Measurements from ENCODE around the gene LYPD5.
"Not testable (repeated sequence)": the region's sequence is repeated elsewhere in the genome, so short reads cannot be mapped to it uniquely, and the experiment has no call there.

The LYPD5 gene

DNA sequence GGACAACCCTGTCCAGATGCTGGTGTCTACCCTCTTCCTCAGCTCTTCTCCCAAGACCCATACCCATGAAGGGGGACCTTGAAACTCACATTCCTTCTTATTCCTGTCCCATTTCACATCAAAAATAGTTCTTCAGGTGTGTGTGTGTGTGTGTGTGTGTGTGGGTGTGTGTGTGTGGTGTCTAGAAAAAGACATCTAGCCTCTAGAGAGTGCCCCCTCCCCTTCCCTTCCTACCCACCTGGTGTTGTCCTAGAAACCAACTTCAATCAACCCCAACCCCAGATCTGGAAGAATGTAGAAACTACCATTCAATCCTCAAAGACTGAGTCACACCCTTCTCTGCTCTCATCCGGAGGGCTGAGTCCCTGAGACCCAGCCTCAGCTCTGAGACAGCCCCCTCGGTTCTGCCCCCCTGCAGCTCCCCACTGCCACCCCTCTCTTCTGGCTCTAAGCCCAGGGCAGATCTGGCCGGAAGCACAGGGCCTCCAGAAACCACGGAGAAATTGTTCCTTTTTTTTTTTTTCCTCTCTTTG lies 25.0 kb downstream of the LYPD5 start:
- peaks cover 52% of the 10 kb centered on the region for H3K36me3 Mint-ChIP-seq (ENCODE audit: low read depth)
- H3K4me3 Mint-ChIP-seq = peak overlapping the region; percentile 80
- peaks cover 55% of the 10 kb centered on the region for H3K4me1 Mint-ChIP-seq
- no peaks in the 10 kb centered on the region for H3K27me3 Mint-ChIP-seq
- DNase-seq (peak; percentile 39), ATAC-seq (peak; percentile 14)
- H3K27ac Mint-ChIP-seq = peak overlapping the region; percentile 90
- no peaks in the 10 kb centered on the region for H3K9me3 Mint-ChIP-seq

DNA sequence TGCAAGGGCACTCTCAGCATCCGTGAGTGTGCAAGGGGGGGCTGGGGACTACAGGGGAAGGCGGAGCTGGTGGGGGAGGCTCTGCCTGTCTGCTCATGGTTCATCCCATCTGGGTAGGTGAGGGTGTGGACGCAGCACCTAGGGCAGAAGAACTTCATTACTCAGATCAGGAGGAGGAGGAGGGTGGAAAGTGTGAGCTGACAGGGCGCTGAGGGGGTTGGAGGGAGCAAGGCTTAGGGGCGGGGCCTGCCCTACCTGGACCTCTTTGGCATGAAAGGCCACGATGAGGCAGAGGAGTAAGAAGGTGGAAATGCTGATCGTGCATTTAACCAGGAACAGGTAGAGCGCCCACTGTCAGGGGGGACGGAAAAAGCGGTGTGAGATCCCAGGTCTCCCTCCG lies 26.0 kb downstream of the LYPD5 start:
- Mint-ChIP-seq H3K4me3 (peak overlapping the region; percentile 80), H3K4me1 (peaks cover 45% of the 10 kb centered on the region), H3K27me3 (no peaks in the 10 kb centered on the region), H3K9me3 (no peaks in the 10 kb centered on the region), H3K36me3 (ENCODE audit: low read depth) (peaks cover 54% of the 10 kb centered on the region), H3K27ac (peak overlapping the region; percentile 90)
- ATAC-seq = peak; percentile 60
- DNase-seq = peak; percentile 79

DNA sequence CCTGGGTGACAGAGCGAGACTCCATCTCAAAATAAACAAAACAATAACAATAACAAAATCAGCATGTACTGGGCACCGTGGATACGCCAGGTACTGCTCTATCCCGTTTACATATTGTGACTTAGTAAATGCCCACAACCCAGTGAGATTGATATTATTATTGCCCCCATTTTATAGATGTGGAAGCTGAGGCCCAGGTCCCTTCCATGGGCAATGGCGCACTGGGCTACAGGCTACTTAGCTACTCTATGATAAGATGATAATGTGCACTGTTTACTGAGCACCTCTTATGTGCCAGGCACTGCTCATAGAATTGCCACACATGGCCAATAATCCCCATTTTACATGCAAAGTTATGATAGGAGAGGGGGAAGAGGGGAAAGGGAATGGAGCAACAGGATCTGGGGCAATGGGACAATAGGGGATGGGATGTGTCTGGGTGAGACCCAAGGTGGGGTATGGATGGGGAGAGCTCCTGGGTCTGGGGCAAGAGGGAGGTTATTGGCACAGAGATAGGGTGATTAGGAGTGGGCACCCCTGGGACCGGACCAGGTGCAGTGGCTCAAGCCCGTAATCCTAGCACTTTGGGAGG lies 26.9 kb downstream of the LYPD5 start:
- H3K36me3 Mint-ChIP-seq (ENCODE audit: low read depth) = peaks cover 63% of the 10 kb centered on the region
- ATAC-seq = no peak
- no peaks in the 10 kb centered on the region for H3K9me3 Mint-ChIP-seq
- no peak for DNase-seq
- H3K4me3 Mint-ChIP-seq = no peak overlapping the region
- H3K27ac Mint-ChIP-seq = peak overlapping the region; percentile 64
- peaks cover 41% of the 10 kb centered on the region for H3K4me1 Mint-ChIP-seq
- H3K27me3 Mint-ChIP-seq = no peaks in the 10 kb centered on the region

DNA sequence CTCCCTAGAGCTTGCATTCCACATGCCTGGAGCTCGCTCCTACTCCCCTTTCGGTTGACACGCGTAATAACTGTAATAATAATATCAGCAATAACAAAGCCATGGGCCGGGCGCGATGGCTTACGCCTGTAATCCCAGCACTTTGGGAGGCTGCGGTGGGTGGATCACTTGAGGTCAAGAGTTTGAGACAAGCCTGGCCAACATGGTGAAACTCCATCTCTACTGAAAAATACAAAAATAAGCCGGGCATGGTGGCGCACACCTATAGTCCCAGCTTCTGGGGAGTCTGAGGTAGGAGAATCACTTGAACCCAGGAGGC lies 27.3 kb downstream of the LYPD5 start:
- not testable (repeated sequence) for H3K4me3 Mint-ChIP-seq, H3K9me3 Mint-ChIP-seq, DNase-seq, H3K27me3 Mint-ChIP-seq, ATAC-seq
- peaks cover 41% of the 10 kb centered on the region for H3K4me1 Mint-ChIP-seq
- H3K36me3 Mint-ChIP-seq (ENCODE audit: low read depth) = peaks cover 65% of the 10 kb centered on the region
- peak overlapping the region; percentile 14 for H3K27ac Mint-ChIP-seq

- Mint-ChIP-seq H3K4me3 (no peak overlapping the region), H3K4me1 (peaks cover 37% of the 10 kb centered on the region), H3K9me3 (no peaks in the 10 kb centered on the region), H3K27me3 (no peaks in the 10 kb centered on the region), H3K27ac (peak overlapping the region; percentile 14), H3K36me3 (ENCODE audit: low read depth) (peaks cover 66% of the 10 kb centered on the region)
- no peak for ATAC-seq
- DNase-seq = no peak
Measured at GRCh38 chr19:43774103-43774939, 27.9 kb downstream of the LYPD5 start.

GRCh38 chr19:43773725-43774102 lies 28.5 kb downstream of the LYPD5 start:
- H3K36me3 Mint-ChIP-seq (ENCODE audit: low read depth) = peaks cover 66% of the 10 kb centered on the region
- H3K9me3 Mint-ChIP-seq = no peaks in the 10 kb centered on the region
- H3K4me1 Mint-ChIP-seq = peaks cover 37% of the 10 kb centered on the region
- H3K27ac Mint-ChIP-seq = no peak overlapping the region
- H3K27me3 Mint-ChIP-seq = no peaks in the 10 kb centered on the region
- no peak overlapping the region for H3K4me3 Mint-ChIP-seq
- DNase-seq = no peak
- ATAC-seq = no peak

- peaks cover 49% of the 10 kb centered on the region for H3K4me1 Mint-ChIP-seq
- H3K4me3 Mint-ChIP-seq = no peak overlapping the region
- DNase-seq (no peak), ATAC-seq (no peak)
- H3K9me3 Mint-ChIP-seq = no peaks in the 10 kb centered on the region
- peak overlapping the region; percentile 36 for H3K27ac Mint-ChIP-seq
- H3K36me3 Mint-ChIP-seq (ENCODE audit: low read depth) = peaks cover 73% of the 10 kb centered on the region
- no peaks in the 10 kb centered on the region for H3K27me3 Mint-ChIP-seq
Measured at GRCh38 chr19:43769256-43769655, 33.0 kb downstream of the LYPD5 start.

- ATAC-seq (no peak), DNase-seq (no peak)
- Mint-ChIP-seq H3K4me3 (no peak overlapping the region), H3K27me3 (no peaks in the 10 kb centered on the region), H3K4me1 (peaks cover 56% of the 10 kb centered on the region), H3K9me3 (no peaks in the 10 kb centered on the region), H3K27ac (peak overlapping the region; percentile 54), H3K36me3 (ENCODE audit: low read depth) (peaks cover 74% of the 10 kb centered on the region)
Measured at GRCh38 chr19:43768273-43769050, 33.8 kb downstream of the LYPD5 start.

DNA sequence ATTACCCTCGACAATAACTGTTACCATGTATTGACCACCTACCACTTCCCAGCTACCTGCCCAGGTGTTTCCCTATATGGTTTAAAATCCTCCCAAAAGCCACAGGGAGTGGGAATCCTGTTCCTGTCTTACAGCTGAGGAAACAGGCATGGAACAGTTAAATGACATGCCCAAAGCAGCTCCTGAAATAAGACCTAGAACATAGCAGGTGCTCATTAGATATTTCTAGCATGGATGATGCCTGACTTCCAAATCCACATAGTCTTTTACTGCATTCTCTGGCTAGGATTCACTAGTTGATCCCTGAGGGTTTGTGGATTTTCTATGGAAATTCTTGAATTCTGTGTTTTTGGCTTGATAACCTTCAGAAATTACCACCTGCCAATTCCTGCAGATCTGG lies 34.4 kb downstream of the LYPD5 start:
- Mint-ChIP-seq H3K9me3 (no peaks in the 10 kb centered on the region), H3K27me3 (no peaks in the 10 kb centered on the region), H3K4me3 (no peak overlapping the region), H3K4me1 (peaks cover 62% of the 10 kb centered on the region), H3K36me3 (ENCODE audit: low read depth) (peaks cover 69% of the 10 kb centered on the region), H3K27ac (peak overlapping the region; percentile 87)
- ATAC-seq (no peak), DNase-seq (no peak)

GRCh38 chr19:43767316-43767715 lies 34.9 kb downstream of the LYPD5 start:
- ATAC-seq (no peak), DNase-seq (no peak)
- Mint-ChIP-seq H3K27ac (peak overlapping the region; percentile 87), H3K27me3 (no peaks in the 10 kb centered on the region), H3K4me1 (peaks cover 68% of the 10 kb centered on the region), H3K36me3 (ENCODE audit: low read depth) (peaks cover 64% of the 10 kb centered on the region), H3K9me3 (no peaks in the 10 kb centered on the region), H3K4me3 (no peak overlapping the region)

DNA sequence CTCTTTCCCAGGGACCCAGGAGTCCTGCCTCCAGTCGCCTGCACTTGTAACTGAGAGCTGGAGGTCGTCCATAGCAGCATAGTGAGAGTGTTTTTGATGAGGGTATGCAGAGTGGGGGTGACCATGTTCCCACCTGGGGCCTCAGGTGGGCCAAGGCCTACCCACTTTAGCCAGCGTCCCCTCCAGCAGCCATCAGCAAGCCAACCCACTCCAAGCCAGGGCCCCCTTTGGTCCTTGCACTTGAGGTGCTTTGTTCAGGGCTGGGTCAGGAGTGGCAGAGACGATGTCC lies 35.5 kb downstream of the LYPD5 start:
- Mint-ChIP-seq H3K4me3 (peak overlapping the region; percentile 61), H3K27me3 (no peaks in the 10 kb centered on the region), H3K36me3 (ENCODE audit: low read depth) (peaks cover 62% of the 10 kb centered on the region), H3K4me1 (peaks cover 72% of the 10 kb centered on the region), H3K9me3 (no peaks in the 10 kb centered on the region), H3K27ac (peak overlapping the region; percentile 87)
- no peak for DNase-seq
- ATAC-seq = no peak

DNA sequence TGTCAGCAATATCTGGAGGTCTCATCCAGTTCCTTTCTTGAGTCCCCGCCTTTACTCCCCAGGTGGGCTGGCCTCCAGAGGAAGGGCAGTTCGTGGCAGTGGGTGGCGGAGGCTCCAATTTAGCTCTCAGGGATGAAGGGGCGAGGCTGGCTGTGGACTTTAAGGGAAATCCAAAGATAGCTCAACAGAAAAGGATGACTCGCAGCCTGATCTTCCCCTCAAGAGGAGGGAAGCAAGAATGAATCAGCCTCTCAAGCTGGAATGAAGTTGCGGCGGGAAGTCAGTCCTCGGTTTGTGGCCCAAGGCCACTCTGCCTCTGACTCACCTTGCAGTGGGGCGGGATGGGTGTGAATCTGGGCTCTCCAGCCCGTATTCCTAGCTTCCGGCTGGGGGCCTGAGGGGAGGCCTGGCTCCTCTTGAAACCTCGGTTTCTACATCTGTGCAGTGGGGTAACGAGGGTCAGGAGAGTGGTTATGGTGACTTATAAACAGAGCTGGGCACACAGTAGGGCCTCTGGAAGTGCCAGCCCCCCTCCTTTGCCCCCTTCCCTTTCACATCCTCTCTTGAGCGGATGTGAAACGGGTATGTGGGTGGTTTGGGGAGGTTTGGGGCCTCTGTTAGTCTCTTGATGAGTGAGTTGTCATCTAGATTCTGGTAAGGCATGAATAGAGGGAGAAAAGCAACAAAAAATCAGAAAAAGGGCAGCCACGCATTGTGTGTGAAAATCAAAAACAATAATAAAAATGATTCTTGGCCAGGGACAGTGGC lies 37.0 kb downstream of the LYPD5 start:
- Mint-ChIP-seq H3K9me3 (no peaks in the 10 kb centered on the region), H3K27ac (peak overlapping the region; percentile 87), H3K4me1 (peaks cover 74% of the 10 kb centered on the region), H3K4me3 (peak overlapping the region; percentile 61), H3K36me3 (ENCODE audit: low read depth) (peaks cover 52% of the 10 kb centered on the region), H3K27me3 (no peaks in the 10 kb centered on the region)
- ATAC-seq = peak; percentile 85
- DNase-seq = peak; percentile 83

- peaks cover 48% of the 10 kb centered on the region for H3K36me3 Mint-ChIP-seq (ENCODE audit: low read depth)
- ATAC-seq, H3K27me3 Mint-ChIP-seq, DNase-seq, H3K9me3 Mint-ChIP-seq: not testable (repeated sequence)
- H3K4me1 Mint-ChIP-seq = peaks cover 75% of the 10 kb centered on the region
- H3K4me3 Mint-ChIP-seq = peak overlapping the region; percentile 61
- peak overlapping the region; percentile 87 for H3K27ac Mint-ChIP-seq
Measured at GRCh38 chr19:43764684-43765083, 37.6 kb downstream of the LYPD5 start.

DNA sequence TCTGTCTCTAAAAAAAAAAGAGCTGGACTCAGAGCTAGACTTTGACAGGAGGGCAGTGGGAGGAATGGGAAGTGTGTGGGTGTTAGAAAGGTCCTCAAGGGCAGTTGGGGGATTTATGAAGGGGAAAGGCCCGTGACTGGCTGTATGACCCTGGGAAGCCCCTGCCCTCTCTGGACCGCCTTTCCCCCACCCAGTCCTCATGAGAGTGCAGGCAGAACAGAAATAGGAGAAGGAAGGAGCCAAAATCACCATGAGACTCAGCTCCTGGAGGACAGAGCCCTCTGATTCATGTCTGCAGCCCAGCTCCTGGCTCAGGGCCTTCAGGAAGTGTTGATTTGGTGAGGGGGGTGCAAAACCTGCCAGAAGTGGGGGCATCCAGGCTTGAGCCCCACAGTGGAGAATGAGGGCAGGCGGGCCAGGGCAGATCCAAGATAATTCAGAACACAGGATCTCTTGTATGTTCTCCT lies 38.7 kb downstream of the LYPD5 start:
- Mint-ChIP-seq H3K27me3 (no peaks in the 10 kb centered on the region), H3K9me3 (no peaks in the 10 kb centered on the region), H3K27ac (peak overlapping the region; percentile 77), H3K36me3 (ENCODE audit: low read depth) (peaks cover 38% of the 10 kb centered on the region), H3K4me1 (peaks cover 78% of the 10 kb centered on the region), H3K4me3 (peak overlapping the region; percentile 36)
- DNase-seq (peak; percentile 53), ATAC-seq (peak; percentile 17)
